H1 (cell line): ENCODE measurements around the gene CSGALNACT2. TPM values are rescaled to one million over a fixed set of nuclear protein-coding genes. Genes with fewer than 3 reads are reported as not detected.
A peak's percentile ranks its signal among the peaks of the same experiment; 100 is the strongest.

Source experiments
- CTCF ChIA-PET: fragments of 300-600 bp; sonication (Branson Sonifier 250); formaldehyde crosslinking; loops from one replicate; lab custom pipeline; 2021; ENCODE audit not compliant: partially characterized antibody; lab: Charles Lee
- POLR2A ChIA-PET: fragments of 300-600 bp; sonication (Branson Sonifier 250); formaldehyde crosslinking; loops from one replicate; lab custom pipeline; 2021; ENCODE audit warnings: inconsistent platforms; ENCODE audit not compliant: partially characterized antibody; lab: Charles Lee
- DNase-seq, 2 experiments: peaks; one replicate each; pipeline versions ENCODE4 v3.0.0 to v3.0.0-alpha.2; 2010 to 2022; ENCODE audit warnings: low spot score in 2 of 2, low read depth in 1 of 2, mixed read lengths in 1 of 2
- FAIRE-seq: peaks from 2 replicates; lab custom pipeline; 2011; peaks lifted over from hg19 to GRCh38; lab: Jason Lieb, UNC
- H2AFZ ChIP-seq: 2 replicates; pipeline ENCODE4 v1.8.1; 2012; ENCODE audit warnings: low read length, inconsistent platforms
- H2AK5ac ChIP-seq: 2 replicates; pipeline ENCODE4 v1.6.1; 2013; ENCODE audit warnings: low read depth, low read length
- H2BK120ac ChIP-seq: replicated peaks from 2 replicates; pipeline ENCODE3; 2013; ENCODE audit warnings: low read depth, low read length, inconsistent platforms
- H2BK12ac ChIP-seq: 2 replicates; pipeline ENCODE4 v1.6.1; 2013; ENCODE audit warnings: low read depth, low read length
- H2BK15ac ChIP-seq: 2 replicates; pipeline ENCODE4 v1.6.1; 2013; ENCODE audit warnings: low read length
- H2BK20ac ChIP-seq: 2 replicates; pipeline ENCODE4 v1.6.1; 2013; ENCODE audit warnings: low read length
- H2BK5ac ChIP-seq: 2 replicates; pipeline ENCODE4 v1.6.1; 2013; ENCODE audit warnings: low read depth, low read length
- H3K14ac ChIP-seq: 2 replicates; pipeline ENCODE4 v1.6.1; 2013; ENCODE audit warnings: inconsistent platforms; ENCODE audit not compliant: insufficient read length
- H3K18ac ChIP-seq: 2 replicates; pipeline ENCODE4 v1.6.1; 2013; ENCODE audit warnings: low read length; ENCODE audit errors: extremely low read depth
- H3K23ac ChIP-seq: 2 replicates; pipeline ENCODE4 v1.6.1; 2013; ENCODE audit warnings: inconsistent platforms; ENCODE audit not compliant: insufficient read length
- H3K23me2 ChIP-seq: 2 replicates; pipeline ENCODE4 v1.6.1; 2013; ENCODE audit warnings: low read depth, low read length
- H3K27ac ChIP-seq: 2 replicates; pipeline ENCODE4 v1.6.1; 2011; ENCODE audit warnings: low read depth, low read length, inconsistent platforms
- H3K27me3 ChIP-seq, 4 experiments: replicated peaks in 1 of 4; 1 replicate in 1 of 4; 2 replicates in 3 of 4; pipeline versions ENCODE4 v1.6.1 to v1.8.1; 2011 to 2013; ENCODE audit warnings: low read length in 3 of 4, mild to moderate bottlenecking in 3 of 4, inconsistent platforms in 2 of 4, mixed read lengths in 2 of 4, moderate library complexity in 1 of 4; ENCODE audit not compliant: control insufficient read depth in 3 of 4, insufficient read depth in 3 of 4; ENCODE audit errors: extremely low read depth in 1 of 4
- H3K36me3 ChIP-seq, 4 experiments: 2 replicates each; pipeline versions ENCODE4 v1.6.1 to v1.8.1; 2011 to 2013; ENCODE audit warnings: mild to moderate bottlenecking in 4 of 4, low read length in 3 of 4, moderate library complexity in 2 of 4, control low read depth in 1 of 4, inconsistent platforms in 1 of 4; ENCODE audit not compliant: insufficient read depth in 4 of 4, control insufficient read depth in 2 of 4
- H3K4ac ChIP-seq: replicated peaks from 2 replicates; pipeline ENCODE3; 2013; ENCODE audit warnings: low read length, low read depth, mixed read lengths, inconsistent platforms; ENCODE audit not compliant: insufficient read length
- H3K4me1 ChIP-seq, 4 experiments: replicated peaks in 1 of 4; 1 replicate in 1 of 4; 2 replicates in 3 of 4; pipeline versions ENCODE4 v1.6.1 to v1.8.1; 2011 to 2013; ENCODE audit warnings: low read length in 3 of 4, inconsistent platforms in 2 of 4, mixed read lengths in 1 of 4; ENCODE audit not compliant: insufficient read depth in 4 of 4, control insufficient read depth in 3 of 4
- H3K4me2 ChIP-seq, 2 experiments: 2 replicates each; pipeline versions ENCODE4 v1.6.1 to v1.8.1; 2011 to 2013; ENCODE audit warnings: low read depth in 2 of 2, low read length in 2 of 2, control low read depth in 1 of 2, inconsistent platforms in 1 of 2, mild to moderate bottlenecking in 1 of 2; ENCODE audit not compliant: insufficient read depth in 1 of 2
- H3K4me3 ChIP-seq, 4 experiments: fragments of 200-600, 300-600 bp in 1 of 4; sonication (generic), shearing (Covaris generic), sonication (Bioruptor Twin) in 1 of 4; 2 replicates each; pipeline versions ENCODE4 v1.5.1 to v1.8.1; 2011 to 2016; ENCODE audit warnings: low read length in 4 of 4, low read depth in 3 of 4, control low read depth in 2 of 4, inconsistent platforms in 2 of 4, mild to moderate bottlenecking in 2 of 4, mixed read lengths in 1 of 4, moderate library complexity in 1 of 4; ENCODE audit not compliant: insufficient read depth in 2 of 4; ENCODE audit errors: extremely low read depth in 1 of 4
- H3K56ac ChIP-seq: replicated peaks from 2 replicates; pipeline ENCODE3; 2013; ENCODE audit warnings: low read depth, mild to moderate bottlenecking, mixed read lengths, low read length, inconsistent platforms; ENCODE audit not compliant: insufficient read length
- H3K79me1 ChIP-seq: 2 replicates; pipeline ENCODE4 v1.6.1; 2013; ENCODE audit warnings: low read depth, low read length, control low read depth
- H3K79me2 ChIP-seq, 2 experiments: 2 replicates each; pipeline versions ENCODE4 v1.6.1 to v1.8.1; 2012 to 2013; ENCODE audit warnings: low read length in 2 of 2, mild to moderate bottlenecking in 2 of 2, inconsistent platforms in 1 of 2; ENCODE audit not compliant: insufficient read depth in 2 of 2, control insufficient read depth in 1 of 2
- H3K9ac ChIP-seq, 4 experiments: replicated peaks in 1 of 4; 1 replicate in 1 of 4; 2 replicates in 3 of 4; pipeline versions ENCODE4 v1.6.1 to v1.8.1; 2011 to 2013; ENCODE audit warnings: low read depth in 3 of 4, low read length in 3 of 4, control low read depth in 2 of 4, mild to moderate bottlenecking in 2 of 4, moderate library complexity in 2 of 4, inconsistent platforms in 1 of 4; ENCODE audit errors: extremely low read depth in 1 of 4
- H3K9me3 ChIP-seq, 2 experiments: 2 replicates each; pipeline versions ENCODE4 v1.6.1 to v1.8.1; 2012 to 2013; ENCODE audit warnings: mild to moderate bottlenecking in 2 of 2, moderate library complexity in 2 of 2, control low read depth in 1 of 2, inconsistent platforms in 1 of 2, low read depth in 1 of 2, low read length in 1 of 2, mixed read lengths in 1 of 2; ENCODE audit not compliant: insufficient read depth in 2 of 2
- H4K20me1 ChIP-seq, 2 experiments: replicated peaks in 1 of 2; 2 replicates each; pipeline versions ENCODE3 to v1.8.1; 2011 to 2013; ENCODE audit warnings: inconsistent platforms in 2 of 2, low read length in 2 of 2, mild to moderate bottlenecking in 1 of 2; ENCODE audit not compliant: insufficient read depth in 2 of 2, control insufficient read depth in 1 of 2
- H4K5ac ChIP-seq: 2 replicates; pipeline ENCODE4 v1.6.1; 2013; ENCODE audit warnings: low read length, low read depth, mixed read lengths, inconsistent platforms; ENCODE audit not compliant: insufficient read length
- H4K8ac ChIP-seq: 2 replicates; pipeline ENCODE4 v1.8.0; 2013; ENCODE audit warnings: mild to moderate bottlenecking, moderate library complexity, low read length, inconsistent platforms; ENCODE audit not compliant: insufficient read depth; ENCODE audit errors: extremely low read depth
- H4K91ac ChIP-seq: replicated peaks from 2 replicates; pipeline ENCODE3; 2013; ENCODE audit warnings: low read length, mixed read lengths, inconsistent platforms; ENCODE audit not compliant: insufficient read length
- ASH2L ChIP-seq: fragments of 200-600, 300-600 bp; sonication (generic); IDR thresholded peaks from one replicate; pipeline ENCODE4 v1.7.1; 2017; ENCODE audit warnings: low read length
- BCL11A ChIP-seq, 2 experiments: IDR thresholded peaks; one replicate each; pipeline ENCODE4 v1.6.1; 2011; ENCODE audit warnings: low read depth in 2 of 2, low read length in 2 of 2, mild to moderate bottlenecking in 2 of 2
- GABPA ChIP-seq: IDR thresholded peaks from 2 replicates; pipeline ENCODE4 v1.6.1; 2011; ENCODE audit warnings: mild to moderate bottlenecking, low read length, moderate library complexity, borderline replicate concordance; ENCODE audit not compliant: insufficient read depth
- NANOG ChIP-seq: IDR thresholded peaks from 2 replicates; pipeline ENCODE4 v1.6.1; 2011; ENCODE audit warnings: low read length, low read depth, mild to moderate bottlenecking, inconsistent platforms; ENCODE audit not compliant: insufficient read depth, poor library complexity, severe bottlenecking
- TAF1 ChIP-seq: IDR thresholded peaks from 2 replicates; pipeline ENCODE4 v1.6.1; 2011; ENCODE audit warnings: mild to moderate bottlenecking, low read depth, low read length
- YY1 ChIP-seq: IDR thresholded peaks from 2 replicates; pipeline ENCODE4 v1.6.1; 2011; ENCODE audit warnings: low read depth, mild to moderate bottlenecking, low read length
- WGBS, 2 experiments: shearing (Covaris generic) in 1 of 2; methylation state at CpG; one replicate each; pipeline versions ENCODE4 v1.1.6 to v1.1.7; 2013 to 2015; ENCODE audit warnings: low lambda C conversion rate in 2 of 2, mixed read lengths in 2 of 2, inconsistent platforms in 1 of 2, low coverage in 1 of 2, missing lambda C conversion rate in 1 of 2; ENCODE audit not compliant: insufficient replicate concordance in 2 of 2, insufficient coverage in 1 of 2, insufficient read length in 1 of 2; ENCODE audit errors: extremely low coverage in 1 of 2, missing lambda C conversion rate in 1 of 2; 5-methylcytosine and 5-hydroxymethylcytosine counted together
- long read RNA-seq, 2 experiments: library from RNA in 1 of 2; library from capped mRNA in 1 of 2; stranded (forward); transcript quantifications; one replicate each; pipeline ENCODE4 v2.0.0, GENCODE V29; 2021; ENCODE audit warnings: inconsistent platforms in 1 of 2
- polyA minus RNA-seq, 3 experiments: library from RNA; depleted of rRNA, polyadenylated mRNA; stranded (reverse); fragments of >200 nt; gene quantifications; 1 replicate in 2 of 3; 2 replicates in 1 of 3; pipeline ENCODE4 v1.2.3, GENCODE V29; 2011
- polyA plus RNA-seq, 7 experiments: library from polyadenylated mRNA; depleted of rRNA in 3 of 7; stranded (reverse) in 5 of 7; unstranded in 2 of 7; fragments of >200 nt in 5 of 7; fragments of 200-250 nt in 2 of 7; gene quantifications; 1 replicate in 5 of 7; 2 replicates in 1 of 7; 4 replicates in 1 of 7; pipeline versions ENCODE4 v1.2.1 to v1.2.3, GENCODE V29; 2011 to 2013; ENCODE audit warnings: missing spikeins in 2 of 7, mixed read lengths in 2 of 7
- total RNA-seq: library from RNA; stranded (reverse); fragmentation: NEBNext Ultra II Directional; extraction: Animal tissue kit (Norgen Biotek cat#: 25700); gene quantifications from 2 replicates; pipeline ENCODE4 v1.2.1, GENCODE V29; 2021

CSGALNACT2 gene, protein sequence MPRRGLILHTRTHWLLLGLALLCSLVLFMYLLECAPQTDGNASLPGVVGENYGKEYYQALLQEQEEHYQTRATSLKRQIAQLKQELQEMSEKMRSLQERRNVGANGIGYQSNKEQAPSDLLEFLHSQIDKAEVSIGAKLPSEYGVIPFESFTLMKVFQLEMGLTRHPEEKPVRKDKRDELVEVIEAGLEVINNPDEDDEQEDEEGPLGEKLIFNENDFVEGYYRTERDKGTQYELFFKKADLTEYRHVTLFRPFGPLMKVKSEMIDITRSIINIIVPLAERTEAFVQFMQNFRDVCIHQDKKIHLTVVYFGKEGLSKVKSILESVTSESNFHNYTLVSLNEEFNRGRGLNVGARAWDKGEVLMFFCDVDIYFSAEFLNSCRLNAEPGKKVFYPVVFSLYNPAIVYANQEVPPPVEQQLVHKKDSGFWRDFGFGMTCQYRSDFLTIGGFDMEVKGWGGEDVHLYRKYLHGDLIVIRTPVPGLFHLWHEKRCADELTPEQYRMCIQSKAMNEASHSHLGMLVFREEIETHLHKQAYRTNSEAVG
- total RNA-seq, result 5.3 and 5.7 TPM in 2 replicates
- polyA plus RNA-seq (2011; rRNA removed), result 1.8 and 2.6 TPM in 2 replicates
- 3.2 TPM for polyA plus RNA-seq (2011; cell fraction: cytosol; rRNA removed)
- polyA plus RNA-seq (2011; cell fraction: nucleus; rRNA removed), result 1.9 TPM
- 2.4 to 4.0 TPM (median 2.7 TPM) in 4 replicates for polyA plus RNA-seq (2012, experiment 1 of 2)
- polyA plus RNA-seq (2012, experiment 2 of 2), result 0.38 TPM
- 5.4 TPM for polyA plus RNA-seq (2013, experiment 1 of 2)
- polyA plus RNA-seq (2013, experiment 2 of 2), result 5.1 TPM
- polyA minus RNA-seq (2011; rRNA and poly(A)+ RNA removed), result 3.4 and 4.1 TPM in 2 replicates
- 1.5 TPM for polyA minus RNA-seq (2011; cell fraction: cytosol; rRNA and poly(A)+ RNA removed)
- 5.9 TPM for polyA minus RNA-seq (2011; cell fraction: nucleus; rRNA and poly(A)+ RNA removed)
- long read RNA-seq, experiment 1, partial matches to known transcripts, result 2 of 3 reads
- long read RNA-seq, experiment 1, other reads (novel, unspliced or antisense), result 1 of 3 reads
- long read RNA-seq, experiment 2, result 0 reads

- no peak within 1 kb of the TSS for H3K27ac ChIP-seq
- no peak for FAIRE-seq
- peak within 1 kb of the TSS; percentile 72; the same call in 1 of the 2 replicates for H2BK12ac ChIP-seq
- ChIA-PET CTCF (interaction anchor here (1.2 to 1.4 kb wide), 2 partner anchors 19 to 22 kb away, joined by 3 read pairs; no protein-coding TSS in a partner anchor), POLR2A (interaction anchor here (0.6 to 1.0 kb wide), 3 partner anchors 22 to 266 kb away, joined by 3 to 4 read pairs (median 3); no protein-coding TSS in a partner anchor)
- peak in 1 of 2 experiments; percentile 77 for DNase-seq
- H3K23me2 ChIP-seq, result peaks cover 14% of the 10 kb centered on the region
- peak within 1 kb of the TSS; percentile 71 for H3K18ac ChIP-seq
- no peaks in the 10 kb centered on the region for H3K79me1 ChIP-seq
- H3K36me3 ChIP-seq, result no peaks in the 10 kb centered on the region
- no peak within 1 kb of the TSS for H3K14ac ChIP-seq
- 1% methylated on average over 78 of the region's 93 CpGs; no CpG with 5 or more reads in 1 of the 2 experiments for WGBS, 2 experiments
- no peak within 1 kb of the TSS for H3K56ac ChIP-seq
- H3K4me2 ChIP-seq, result peak within 1 kb of the TSS; percentile 71 to 78
- no peak within 1 kb of the TSS for H3K23ac ChIP-seq
- H4K5ac ChIP-seq, result no peak within 1 kb of the TSS
- peak within 1 kb of the TSS; percentile 37 for H2AFZ ChIP-seq
- no peak within 1 kb of the TSS for H2BK5ac ChIP-seq
- H2BK20ac ChIP-seq, result no peak within 1 kb of the TSS
- H3K9ac ChIP-seq, result peak within 1 kb of the TSS in 3 of 4 experiments; percentile 29 to 32 (median 29); a peak in 5 of 7 replicates
- H4K20me1 ChIP-seq, result peaks cover 0 to 2% of the 10 kb centered on the region in 2 experiments
- H3K4me1 ChIP-seq, result peaks cover 0 to 2% (median 0%) of the 10 kb centered on the region in 4 experiments; a peak in 4 of 7 replicates
- H3K9me3 ChIP-seq, result no peaks in the 10 kb centered on the region
- peak within 1 kb of the TSS; percentile 71 to 93 (median 80) for H3K4me3 ChIP-seq
- no peak within 1 kb of the TSS for H2AK5ac ChIP-seq
- peak within 1 kb of the TSS; percentile 59 for H4K91ac ChIP-seq
- peaks cover 0 to 7% (median 1%) of the 10 kb centered on the region in 4 experiments; a peak in 3 of 7 replicates for H3K27me3 ChIP-seq
- peak within 1 kb of the TSS; percentile 44 for H3K4ac ChIP-seq
- peaks cover 0 to 12% of the 10 kb centered on the region in 2 experiments; a peak in 1 of 4 replicates for H3K79me2 ChIP-seq
- H2BK15ac ChIP-seq, result no peak within 1 kb of the TSS
- peak within 1 kb of the TSS; percentile 36; the same call in 1 of the 2 replicates for H4K8ac ChIP-seq
- no peak within 1 kb of the TSS for H2BK120ac ChIP-seq
- TF ChIP-seq ASH2L (peak; percentile 72), BCL11A (IDR thresholded peaks at IDR 0.05; ENCODE audit: low read depth in 2 of 2, low read length in 2 of 2) (no peak), YY1 (no peak), TAF1 (no peak), NANOG (no peak), GABPA (peak; percentile 47; the same call in 1 of the 2 replicates)
These were observed at the start of gene CSGALNACT2 for GRCh38 chr10:43138021-43138756. Gene CSGALNACT2 (plus strand): TSS chr10:43138445. CDS start chr10:43155150, 16,705 bp downstream.
